ENCODE measurements around the gene CITED4. TPM values are rescaled to one million over a fixed set of nuclear protein-coding genes. Genes with fewer than 3 reads are reported as not detected.
A peak's percentile ranks its signal among the peaks of the same experiment; 100 is the strongest.

CITED4 gene
- total RNA-seq, 2 experiments from 2014 or later, result 2.0 TPM; not detected in 1

DNA sequence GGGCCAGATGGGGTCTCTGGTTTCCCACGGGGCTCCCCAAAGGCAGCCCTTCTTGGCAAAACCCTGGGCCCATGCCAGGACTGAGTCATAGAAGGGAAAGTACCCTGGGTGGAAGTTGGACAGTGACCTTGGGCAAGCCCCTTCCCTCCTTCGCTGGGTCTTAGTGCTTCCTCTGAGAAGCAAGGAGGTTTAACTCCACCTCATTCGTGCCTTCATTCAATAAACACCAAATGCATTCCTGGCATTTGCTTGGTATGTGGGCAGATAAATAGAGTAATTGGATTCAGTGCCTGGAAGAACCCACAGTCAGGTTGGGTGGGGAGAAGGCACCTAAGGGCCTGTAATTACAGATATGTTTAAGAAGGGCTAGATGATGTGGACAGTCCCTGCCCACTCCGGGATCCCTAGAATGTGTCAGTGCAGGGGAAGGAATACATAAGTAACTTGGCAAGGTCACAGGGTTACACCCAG lies 36.3 kb upstream of the CITED4 start:
- peaks cover 4% of the 10 kb centered on the region; the same call in 1 of the 2 replicates for H3K9me3 ChIP-seq (ENCODE audit: low read length)
- no peak for TF ChIP-seq EZH2phosphoT487 (IDR thresholded peaks at IDR 0.05; ENCODE audit: borderline replicate concordance, low read depth, low read length)
- TF ChIP-seq, protein P1, sequence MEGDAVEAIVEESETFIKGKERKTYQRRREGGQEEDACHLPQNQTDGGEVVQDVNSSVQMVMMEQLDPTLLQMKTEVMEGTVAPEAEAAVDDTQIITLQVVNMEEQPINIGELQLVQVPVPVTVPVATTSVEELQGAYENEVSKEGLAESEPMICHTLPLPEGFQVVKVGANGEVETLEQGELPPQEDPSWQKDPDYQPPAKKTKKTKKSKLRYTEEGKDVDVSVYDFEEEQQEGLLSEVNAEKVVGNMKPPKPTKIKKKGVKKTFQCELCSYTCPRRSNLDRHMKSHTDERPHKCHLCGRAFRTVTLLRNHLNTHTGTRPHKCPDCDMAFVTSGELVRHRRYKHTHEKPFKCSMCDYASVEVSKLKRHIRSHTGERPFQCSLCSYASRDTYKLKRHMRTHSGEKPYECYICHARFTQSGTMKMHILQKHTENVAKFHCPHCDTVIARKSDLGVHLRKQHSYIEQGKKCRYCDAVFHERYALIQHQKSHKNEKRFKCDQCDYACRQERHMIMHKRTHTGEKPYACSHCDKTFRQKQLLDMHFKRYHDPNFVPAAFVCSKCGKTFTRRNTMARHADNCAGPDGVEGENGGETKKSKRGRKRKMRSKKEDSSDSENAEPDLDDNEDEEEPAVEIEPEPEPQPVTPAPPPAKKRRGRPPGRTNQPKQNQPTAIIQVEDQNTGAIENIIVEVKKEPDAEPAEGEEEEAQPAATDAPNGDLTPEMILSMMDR (conservative IDR thresholded peaks at IDR 0.05; ENCODE audit: low read length), result no peak
- intact Hi-C loops (cut with micrococcal nuclease; ENCODE audit: unreplicated experiment), result no loop called here
- H3K27ac ChIP-seq (ENCODE audit: low read depth, low read length, poor library complexity, severe bottlenecking), result no peak overlapping the region
- no peak for DNase-seq (ENCODE audit: low spot score)
- no peak overlapping the region for H2AFZ ChIP-seq (ENCODE audit: low read length)
- H3K4me2 ChIP-seq (ENCODE audit: low read length), result no peak overlapping the region
- no peaks in the 10 kb centered on the region for H3K9me2 ChIP-seq (ENCODE audit: insufficient read depth, low read length)
- ChIA-PET CTCF (ENCODE audit: unreplicated experiment) (no interaction called here), POLR2A (no interaction called here)
- no TSS peak for BruUV-seq (replicated peaks)
- no peak overlapping the region for H3K4me3 ChIP-seq (ENCODE audit: low read depth, low read length, poor library complexity, severe bottlenecking)
- H3K79me2 ChIP-seq (ENCODE audit: insufficient read depth, low read depth, low read length), result no peaks in the 10 kb centered on the region
- H4K20me1 ChIP-seq (ENCODE audit: insufficient read depth, low read length), result no peaks in the 10 kb centered on the region
- H3K36me3 ChIP-seq (ENCODE audit: insufficient read depth, low read length), result no peaks in the 10 kb centered on the region
- no peaks in the 10 kb centered on the region for H3K4me1 ChIP-seq (ENCODE audit: insufficient read depth, low read length, poor library complexity, severe bottlenecking)

DNA sequence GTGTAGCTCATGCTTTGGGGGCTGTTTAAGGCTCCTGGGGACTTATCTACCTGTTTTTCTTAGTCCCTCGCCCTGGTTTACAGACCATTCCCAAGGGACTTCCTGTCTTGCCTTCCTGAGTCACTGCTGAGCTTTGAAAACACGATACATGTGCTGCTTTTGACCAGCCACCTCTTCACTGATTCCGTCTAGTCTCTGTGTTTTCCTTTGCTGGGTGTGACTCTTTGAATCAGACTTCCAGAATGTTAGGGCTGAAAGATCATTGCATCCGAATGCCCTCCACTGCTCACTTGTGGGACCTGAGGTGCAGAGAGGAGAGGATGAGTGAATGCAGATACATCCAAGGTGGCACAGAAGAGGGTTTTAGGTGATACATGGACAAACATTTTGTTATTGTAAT lies 35.4 kb upstream of the CITED4 start:
- BruUV-seq (replicated peaks), result no TSS peak

DNA sequence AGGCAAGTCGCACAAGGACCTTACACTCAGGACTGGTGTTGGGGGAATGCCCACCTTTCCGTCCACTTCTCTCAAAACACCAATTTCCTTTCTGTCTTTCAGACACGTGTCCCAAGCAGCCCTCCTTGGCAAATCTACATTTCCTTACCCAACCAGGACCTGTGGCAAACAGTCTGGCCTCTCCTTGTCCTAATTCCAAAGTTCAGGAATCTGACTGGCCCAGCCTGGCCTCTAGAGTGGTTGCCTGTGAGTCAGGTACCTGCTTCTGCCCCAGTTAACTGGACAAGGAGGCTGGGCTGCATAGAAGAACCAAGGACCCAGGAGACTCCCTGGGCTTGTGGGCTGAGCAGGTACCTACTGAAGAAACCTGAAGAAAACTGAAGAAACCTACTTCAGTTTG lies 34.3 kb upstream of the CITED4 start:
- Histone ChIP-seq H3K27ac (ENCODE audit: low read depth, low read length, poor library complexity, severe bottlenecking) (no peak overlapping the region), H4K20me1 (ENCODE audit: insufficient read depth, low read length) (no peaks in the 10 kb centered on the region), H3K79me2 (ENCODE audit: insufficient read depth, low read depth, low read length) (no peaks in the 10 kb centered on the region), H3K4me3 (ENCODE audit: low read depth, low read length, poor library complexity, severe bottlenecking) (no peak overlapping the region), H2AFZ (ENCODE audit: low read length) (no peak overlapping the region), H3K9me3 (ENCODE audit: low read length) (peaks cover 5% of the 10 kb centered on the region; the same call in 1 of the 2 replicates), H3K9me2 (ENCODE audit: insufficient read depth, low read length) (no peaks in the 10 kb centered on the region), H3K4me2 (ENCODE audit: low read length) (no peak overlapping the region), H3K4me1 (ENCODE audit: insufficient read depth, low read length, poor library complexity, severe bottlenecking) (no peaks in the 10 kb centered on the region), H3K36me3 (ENCODE audit: insufficient read depth, low read length) (no peaks in the 10 kb centered on the region)
- no peak for DNase-seq (ENCODE audit: low spot score)
- intact Hi-C loops (cut with micrococcal nuclease; ENCODE audit: unreplicated experiment), result no loop called here
- ChIA-PET POLR2A (no interaction called here), CTCF (ENCODE audit: unreplicated experiment) (no interaction called here)
- BruUV-seq (replicated peaks), result no TSS peak
- TF ChIP-seq, protein P1 (conservative IDR thresholded peaks at IDR 0.05; ENCODE audit: low read length), result no peak
- TF ChIP-seq EZH2phosphoT487 (IDR thresholded peaks at IDR 0.05; ENCODE audit: borderline replicate concordance, low read depth, low read length), result no peak

More for the DNA sequence above, 35.4 kb upstream of the CITED4 start:
- H4K20me1 ChIP-seq (ENCODE audit: insufficient read depth, low read length), result no peaks in the 10 kb centered on the region
- H3K4me2 ChIP-seq (ENCODE audit: low read length), result no peak overlapping the region
- peaks cover 5% of the 10 kb centered on the region; the same call in 1 of the 2 replicates for H3K9me3 ChIP-seq (ENCODE audit: low read length)
- H3K4me3 ChIP-seq (ENCODE audit: low read depth, low read length, poor library complexity, severe bottlenecking), result no peak overlapping the region
- POLR2A ChIA-PET, result no interaction called here
- H3K36me3 ChIP-seq (ENCODE audit: insufficient read depth, low read length), result no peaks in the 10 kb centered on the region
- H3K79me2 ChIP-seq (ENCODE audit: insufficient read depth, low read depth, low read length), result no peaks in the 10 kb centered on the region
- CTCF ChIA-PET (ENCODE audit: unreplicated experiment), result no interaction called here
- H3K27ac ChIP-seq (ENCODE audit: low read depth, low read length, poor library complexity, severe bottlenecking), result no peak overlapping the region
- no peaks in the 10 kb centered on the region for H3K4me1 ChIP-seq (ENCODE audit: insufficient read depth, low read length, poor library complexity, severe bottlenecking)
- TF ChIP-seq EZH2phosphoT487 (IDR thresholded peaks at IDR 0.05; ENCODE audit: borderline replicate concordance, low read depth, low read length), result no peak
- TF ChIP-seq, protein P1 (conservative IDR thresholded peaks at IDR 0.05; ENCODE audit: low read length), result no peak
- DNase-seq (ENCODE audit: low spot score), result peak; percentile 7
- intact Hi-C loops (cut with micrococcal nuclease; ENCODE audit: unreplicated experiment), result no loop called here
- H3K9me2 ChIP-seq (ENCODE audit: insufficient read depth, low read length), result no peaks in the 10 kb centered on the region
- H2AFZ ChIP-seq (ENCODE audit: low read length), result no peak overlapping the region
